Type B pancreatic cell (in vitro differentiated cells): ENCODE measurements around the gene REXO5. TPM values are rescaled to one million over a fixed set of nuclear protein-coding genes. Genes with fewer than 3 reads are reported as not detected.

Experiments
- DNase-seq: peaks from one replicate; pipeline ENCODE4 v3.0.0; 2021; ENCODE audit warnings: mixed read lengths; ENCODE audit not compliant: unreplicated experiment; ENCODE audit errors: extremely low spot score
- H3K27ac Mint-ChIP-seq: 2 replicates; pipeline ENCODE4 v1.8.0; 2021; ENCODE audit warnings: mild to moderate bottlenecking, mixed read lengths
- H3K27me3 Mint-ChIP-seq: 2 replicates; pipeline ENCODE4 v1.8.0; 2021; ENCODE audit warnings: mixed read lengths
- H3K36me3 Mint-ChIP-seq: 2 replicates; pipeline ENCODE4 v1.8.0; 2021; ENCODE audit warnings: mixed read lengths
- H3K4me1 Mint-ChIP-seq: one replicate; pipeline ENCODE4 v1.8.0; 2021; ENCODE audit warnings: mixed read lengths; ENCODE audit not compliant: unreplicated experiment
- H3K4me3 Mint-ChIP-seq: 2 replicates; pipeline ENCODE4 v1.8.0; 2021; ENCODE audit warnings: mild to moderate bottlenecking, mixed read lengths
- H3K9me3 Mint-ChIP-seq: 2 replicates; pipeline ENCODE4 v1.8.0; 2021; ENCODE audit warnings: mixed read lengths
- CTCF ChIP-seq: fragments of 200-600 bp; sonication (generic); conservative IDR thresholded peaks from 2 replicates; pipeline ENCODE4 v1.5.0; 2021; ENCODE audit warnings: antibody characterized with exemption, mild to moderate bottlenecking
- total RNA-seq: library from RNA; stranded (reverse); gene quantifications from 2 replicates; pipeline ENCODE4 v1.2.1, GENCODE V29; 2021; ENCODE audit warnings: low replicate concordance

The REXO5 gene
- total RNA-seq, 1 donor from 2014 or later, result 8.2 TPM

- TF ChIP-seq CTCF, result no peak
- H3K9me3 Mint-ChIP-seq, result no peaks in the 10 kb centered on the region
- peaks cover 11% of the 10 kb centered on the region for H3K36me3 Mint-ChIP-seq
- peaks cover 15% of the 10 kb centered on the region for H3K4me1 Mint-ChIP-seq
- no peaks in the 10 kb centered on the region for H3K27me3 Mint-ChIP-seq
- no peak overlapping the region for H3K27ac Mint-ChIP-seq
- H3K4me3 Mint-ChIP-seq, result no peak overlapping the region
- no peak for DNase-seq
Measured at GRCh38 chr16:20884240-20884556, 77.9 kb downstream of the REXO5 start.

GRCh38 chr16:20886320-20886719 is 80.0 kb downstream of the REXO5 start:
- Mint-ChIP-seq H3K27ac (no peak overlapping the region), H3K27me3 (no peaks in the 10 kb centered on the region)

GRCh38 chr16:20887207-20887606 is 80.9 kb downstream of the REXO5 start:
- TF ChIP-seq CTCF, result no peak
- Mint-ChIP-seq H3K4me1 (peaks cover 12% of the 10 kb centered on the region), H3K36me3 (peaks cover 22% of the 10 kb centered on the region), H3K27me3 (no peaks in the 10 kb centered on the region), H3K9me3 (no peaks in the 10 kb centered on the region), H3K27ac (no peak overlapping the region), H3K4me3 (no peak overlapping the region)
- no peak for DNase-seq

More at GRCh38 chr16:20886320-20886719, 80.0 kb downstream of the REXO5 start:
- H3K4me3 Mint-ChIP-seq, result no peak overlapping the region
- peaks cover 12% of the 10 kb centered on the region for H3K4me1 Mint-ChIP-seq
- TF ChIP-seq CTCF, result no peak
- H3K9me3 Mint-ChIP-seq, result no peaks in the 10 kb centered on the region
- peaks cover 17% of the 10 kb centered on the region for H3K36me3 Mint-ChIP-seq
- DNase-seq, result no peak

- Mint-ChIP-seq H3K4me3 (no peak overlapping the region), H3K27ac (peak overlapping the region; percentile 55), H3K27me3 (no peaks in the 10 kb centered on the region), H3K9me3 (no peaks in the 10 kb centered on the region), H3K4me1 (peaks cover 4% of the 10 kb centered on the region), H3K36me3 (peaks cover 20% of the 10 kb centered on the region)
- DNase-seq, result no peak
- no peak for TF ChIP-seq CTCF
Measured at GRCh38 chr16:20889625-20890275, 83.4 kb downstream of the REXO5 start.

GRCh38 chr16:20894388-20894787 is 88.1 kb downstream of the REXO5 start:
- no peak overlapping the region for H3K27ac Mint-ChIP-seq
- no peak for TF ChIP-seq CTCF
- no peak for DNase-seq
- peaks cover 23% of the 10 kb centered on the region for H3K4me1 Mint-ChIP-seq
- peaks cover 30% of the 10 kb centered on the region for H3K36me3 Mint-ChIP-seq
- no peaks in the 10 kb centered on the region for H3K9me3 Mint-ChIP-seq
- H3K4me3 Mint-ChIP-seq, result no peak overlapping the region
- H3K27me3 Mint-ChIP-seq, result no peaks in the 10 kb centered on the region
